ENCODE measurements around the gene LRRC51. TPM values are rescaled to one million over a fixed set of nuclear protein-coding genes. Genes with fewer than 3 reads are reported as not detected.
A peak's percentile ranks its signal among the peaks of the same experiment; 100 is the strongest.

The LRRC51 gene
- 2.4 TPM for total RNA-seq

- DNase-seq: peak; percentile 100
Measured at GRCh38 chr11:72080326-72081183, at the start of gene LRRC51, which contains the start of gene NUMA1. Gene LRRC51, plus strand, starts transcription at chr11:72080850. Its CDS starts 8,234 bp downstream, at chr11:72089084. Gene NUMA1, minus strand, starts transcription at chr11:72080542. Its CDS starts 44,599 bp downstream, at chr11:72035943.

DNA sequence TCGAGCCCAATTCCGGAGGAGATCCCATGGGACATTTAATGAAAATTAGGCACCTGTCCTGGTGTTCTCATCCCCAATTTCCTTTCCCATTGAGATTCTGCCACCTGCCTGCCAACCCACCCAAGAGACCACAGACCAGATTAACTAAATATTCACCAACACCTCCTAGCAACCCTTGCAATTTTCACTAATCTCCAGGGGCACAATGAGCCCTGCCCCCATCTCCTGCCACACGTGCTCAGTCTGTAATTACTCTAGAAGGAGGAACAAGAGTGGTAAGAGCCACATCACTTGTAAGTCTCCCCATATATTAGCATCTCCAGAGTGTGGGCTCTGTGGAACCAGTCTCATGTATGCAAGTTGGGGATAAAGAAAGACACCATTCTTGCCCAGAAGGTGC lies 44.0 kb upstream of the LRRC51 start:
- no peak for DNase-seq

GRCh38 chr11:72037554-72038311 lies 42.9 kb upstream of the LRRC51 start:
- DNase-seq: peak; percentile 42

DNA sequence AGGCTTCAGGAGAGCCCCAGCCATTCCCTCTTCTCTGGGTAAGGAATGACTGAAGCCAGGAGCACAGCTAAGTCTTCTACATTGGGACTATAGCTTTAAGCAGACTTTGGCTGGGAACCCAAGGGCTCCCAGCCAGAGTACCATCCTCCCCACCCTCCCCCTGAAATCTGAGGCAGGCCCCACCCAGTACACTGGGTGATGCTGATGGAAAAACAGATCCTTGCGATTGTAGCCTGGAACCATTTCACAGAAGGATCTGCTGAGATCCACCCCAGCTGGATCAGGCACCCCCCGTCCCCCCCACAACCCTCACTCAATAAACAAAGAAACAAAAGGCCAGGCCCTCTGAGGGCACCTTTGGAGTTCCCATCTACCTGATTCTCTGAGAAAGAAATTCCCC lies 42.2 kb upstream of the LRRC51 start:
- peak; percentile 83 for DNase-seq

GRCh38 chr11:72039031-72039855 lies 41.4 kb upstream of the LRRC51 start:
- DNase-seq: peak; percentile 56

DNA sequence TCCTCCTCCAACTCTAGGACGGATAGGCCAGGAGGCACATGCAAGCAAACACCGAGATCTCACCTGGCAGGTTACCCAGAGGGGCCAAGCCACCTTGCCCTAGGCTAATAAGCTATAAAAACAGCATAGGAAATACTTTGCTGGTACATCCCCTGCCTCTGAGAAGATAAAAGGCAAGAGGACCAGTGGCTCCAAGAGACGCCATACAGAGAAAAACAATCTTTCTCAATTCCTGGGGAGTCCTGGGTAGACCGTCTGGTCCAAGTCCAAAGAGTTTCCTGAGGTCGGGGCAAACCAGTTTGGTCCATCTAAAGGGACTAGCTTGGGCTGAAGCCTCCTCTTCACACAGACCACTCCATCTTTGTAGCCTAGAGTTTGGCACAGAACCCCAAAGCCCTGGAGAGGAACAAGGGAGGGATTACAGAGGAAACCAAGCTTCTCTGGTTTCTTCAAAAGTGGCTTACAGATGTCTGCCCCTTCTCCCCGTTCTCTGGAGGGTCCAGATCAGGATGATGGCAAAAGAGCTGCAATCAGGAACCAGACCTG lies 40.7 kb upstream of the LRRC51 start:
- peak; percentile 17 for DNase-seq

- DNase-seq: peak; percentile 97
Measured at GRCh38 chr11:72040491-72041363, 39.9 kb upstream of the LRRC51 start.

DNA sequence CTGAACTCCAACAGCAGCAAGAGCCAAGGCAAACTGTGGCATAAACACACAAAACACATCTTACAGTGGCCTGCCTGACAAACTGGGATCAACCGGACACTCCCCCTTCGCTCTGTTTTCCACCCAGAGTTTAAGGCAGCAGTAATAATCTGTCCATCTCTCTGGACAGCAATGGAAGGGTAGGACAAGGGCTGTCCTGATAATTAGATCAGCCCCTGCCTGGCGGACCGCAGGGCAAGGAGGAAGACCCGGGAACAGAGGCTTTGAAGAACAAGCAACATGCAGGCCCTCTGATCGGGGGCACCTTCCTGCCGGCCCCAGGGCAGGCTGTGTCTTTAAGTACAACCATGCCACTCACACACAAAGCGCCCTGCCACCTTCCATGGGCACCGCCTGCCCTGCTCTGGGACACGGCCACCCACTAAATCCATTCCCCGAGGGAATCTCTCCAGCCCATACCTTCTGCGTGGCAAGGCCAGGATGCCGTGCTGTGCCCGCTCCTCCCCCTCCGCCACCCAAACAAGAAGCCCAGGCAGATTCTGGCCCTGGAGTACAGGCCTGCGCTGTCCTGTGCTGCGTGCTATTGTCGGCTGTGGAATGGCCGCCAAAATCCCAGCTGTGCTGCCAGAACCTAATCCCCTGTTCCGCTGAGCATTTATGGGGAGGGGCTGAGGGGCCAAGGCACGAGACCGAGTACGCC lies 39.1 kb upstream of the LRRC51 start:
- DNase-seq: peak; percentile 87

DNA sequence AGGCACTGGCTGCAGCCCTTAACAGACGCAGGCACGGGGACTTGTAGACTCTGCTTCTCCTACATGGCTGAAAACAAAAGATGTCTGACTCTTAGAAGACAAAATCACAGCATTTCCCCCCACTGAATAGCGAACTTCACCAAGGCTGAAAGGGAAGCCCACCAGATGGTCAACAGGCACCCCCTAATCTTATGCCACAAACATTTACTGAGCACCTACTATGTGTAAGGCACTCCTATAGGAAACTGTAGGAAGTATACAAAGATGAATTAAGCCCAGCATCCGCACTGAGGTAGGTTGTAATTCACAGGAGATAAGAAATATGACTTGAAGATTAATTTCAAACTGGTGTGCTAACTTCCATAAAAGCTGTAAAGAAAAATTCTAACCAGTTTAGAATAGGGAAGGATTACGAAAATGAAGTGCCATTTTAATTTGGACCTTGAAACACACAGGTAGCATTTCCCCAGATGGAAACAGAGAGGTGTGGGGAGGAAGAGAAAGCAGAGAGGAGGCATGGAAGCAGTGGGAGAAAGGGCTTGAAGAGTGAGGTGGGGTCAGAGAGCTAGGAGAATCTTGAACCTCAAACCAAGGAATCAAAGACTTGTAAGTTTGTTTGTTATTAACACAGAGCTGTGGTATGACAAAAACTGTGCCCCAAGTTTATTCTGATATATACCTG lies 38.4 kb upstream of the LRRC51 start:
- DNase-seq: no peak

DNA sequence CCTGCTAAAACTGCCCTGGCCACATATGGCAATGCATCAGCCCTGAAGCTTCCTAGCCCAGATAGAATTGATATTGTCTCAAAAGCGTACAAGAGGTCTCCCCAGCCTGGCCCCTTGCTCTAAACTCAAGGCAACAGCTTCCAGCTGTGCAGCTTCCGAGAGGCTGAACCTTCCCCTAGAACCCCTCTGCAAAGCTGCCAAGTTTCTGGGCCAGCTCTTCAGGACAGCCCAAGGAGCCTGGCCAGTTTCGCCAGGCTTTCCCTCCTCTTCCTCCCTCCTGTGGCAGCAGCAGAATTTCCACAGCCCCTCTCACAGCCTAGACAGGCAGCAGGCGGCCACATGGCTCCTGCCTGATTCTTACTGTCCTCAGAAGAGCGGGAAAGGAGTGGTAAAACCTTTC lies 34.8 kb upstream of the LRRC51 start:
- peak; percentile 47 for DNase-seq

- no peak for DNase-seq
Measured at GRCh38 chr11:72048766-72049460, 31.7 kb upstream of the LRRC51 start.

- DNase-seq: no peak
Measured at GRCh38 chr11:72058416-72059034, 22.1 kb upstream of the LRRC51 start.

DNA sequence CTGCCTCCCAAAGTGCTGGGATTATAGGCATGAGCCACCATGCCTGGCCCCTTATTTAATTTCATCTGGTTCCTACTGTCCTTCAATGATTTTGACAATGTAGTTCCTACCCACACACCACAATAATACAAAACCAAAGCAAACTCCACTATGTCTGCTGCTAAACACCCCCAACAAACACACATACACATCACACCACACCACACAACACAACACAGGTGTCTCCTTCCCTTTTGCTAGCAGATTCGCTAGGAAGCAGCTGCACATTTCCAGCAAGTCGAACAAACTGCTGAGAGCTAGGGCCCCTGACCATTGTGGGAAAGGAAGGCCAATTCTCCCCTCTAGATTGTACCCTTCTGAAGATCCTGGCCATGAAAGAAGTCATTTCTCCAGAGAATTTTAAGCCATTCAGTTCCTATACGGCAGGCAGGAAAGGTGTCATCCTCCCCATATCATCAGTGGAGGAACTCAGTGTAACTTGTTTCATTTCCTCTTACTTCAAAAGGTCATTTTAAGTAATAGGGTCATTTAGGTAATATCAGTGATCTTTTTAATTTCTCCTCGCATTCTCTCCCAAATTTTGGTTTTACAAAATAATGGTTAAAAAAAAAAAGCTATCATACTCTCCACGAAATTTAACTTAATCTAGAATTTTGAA lies 18.8 kb upstream of the LRRC51 start:
- DNase-seq: no peak

DNA sequence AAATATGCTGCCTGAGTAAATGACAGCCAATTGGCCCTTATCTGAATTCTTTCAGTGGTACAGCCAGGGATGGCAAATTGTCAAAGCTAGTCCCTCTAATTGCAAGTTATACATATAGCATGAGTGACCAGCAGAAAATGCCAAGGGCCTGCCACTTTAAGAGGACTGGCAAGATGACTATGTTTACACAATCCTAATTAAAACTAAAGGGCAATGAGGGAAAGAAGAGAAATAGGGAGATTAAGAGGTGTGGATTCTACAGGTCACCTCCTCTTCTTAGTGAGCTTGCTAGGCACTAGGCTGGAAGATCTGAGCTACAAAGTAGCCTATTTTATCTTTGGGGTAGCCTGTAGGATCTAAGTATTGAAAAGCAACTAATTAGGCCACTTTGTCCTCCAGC lies 13.8 kb upstream of the LRRC51 start:
- no peak for DNase-seq

- DNase-seq: no peak
Measured at GRCh38 chr11:72067266-72067665, 13.4 kb upstream of the LRRC51 start.

- no peak for DNase-seq
Measured at GRCh38 chr11:72067676-72068075, 13.0 kb upstream of the LRRC51 start.

DNA sequence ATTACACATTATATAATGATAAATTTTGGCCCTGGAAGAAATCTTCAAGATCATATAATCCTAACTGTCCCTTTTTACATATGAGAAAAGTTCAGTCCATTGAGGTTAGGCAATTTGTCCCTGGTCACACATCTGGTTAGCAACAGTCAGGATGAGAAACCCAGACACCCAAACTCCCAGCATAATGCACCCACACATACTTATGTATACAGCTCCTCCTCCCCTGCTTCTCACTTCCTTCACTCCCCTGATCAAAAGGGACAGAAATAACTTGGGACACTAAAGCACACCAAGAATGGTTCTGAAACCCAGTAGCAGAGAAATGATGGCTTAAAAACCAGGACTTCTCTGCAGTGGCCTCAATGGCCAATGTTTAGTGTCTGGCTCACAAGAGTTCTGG lies 11.4 kb upstream of the LRRC51 start:
- no peak for DNase-seq

GRCh38 chr11:72069787-72070251 lies 10.8 kb upstream of the LRRC51 start:
- no peak for DNase-seq
